Hepatocyte (in vitro differentiated cells): ENCODE results near the gene ST3GAL5.

Source experiments
- EZH2 ChIP-seq: fragments of 200-600 bp; sonication (generic); IDR thresholded peaks from 2 replicates; pipeline ENCODE4 v1.6.1; 2016; ENCODE audit warnings: antibody characterized with exemption, mild to moderate bottlenecking, borderline replicate concordance
- EZH2phosphoT487 ChIP-seq: fragments of 200-600 bp; sonication (generic); IDR thresholded peaks from one replicate; pipeline ENCODE4 v1.6.1; 2018; ENCODE audit warnings: antibody characterized with exemption, mild to moderate bottlenecking, low read depth, moderate library complexity; ENCODE audit not compliant: unreplicated experiment, severe bottlenecking
- TF ChIP-seq, protein P1 (sequence below): fragments of 200-600 bp; sonication (generic); IDR thresholded peaks from 2 replicates; pipeline ENCODE4 v1.5.1; 2016; ENCODE audit warnings: antibody characterized with exemption, mild to moderate bottlenecking; ENCODE audit not compliant: poor library complexity

DNA sequence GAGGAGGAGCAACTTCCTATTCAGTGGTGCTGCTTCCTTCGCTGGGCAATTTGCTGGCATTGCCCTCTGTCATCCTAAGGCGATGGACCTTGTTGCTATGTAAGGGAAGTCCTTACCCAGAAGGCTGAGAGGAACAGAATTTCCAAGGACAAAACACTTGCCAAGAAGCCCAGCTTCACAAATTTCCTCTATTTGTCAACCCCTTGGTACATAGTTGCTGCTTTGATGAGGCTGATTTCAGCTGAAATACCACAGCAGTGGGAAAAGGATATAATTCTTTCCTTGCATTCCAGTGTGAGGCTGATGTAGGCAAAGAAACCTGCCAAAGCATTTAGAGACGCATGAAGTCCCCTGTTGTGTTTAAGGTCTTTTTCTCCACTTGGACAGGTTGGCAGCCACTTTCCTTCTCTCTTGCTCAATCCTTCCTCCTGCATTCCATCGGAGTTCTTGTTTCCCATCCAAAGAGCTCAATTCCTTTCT, 16.4 kb upstream of the ST3GAL5 start:
- TF ChIP-seq, protein P1, sequence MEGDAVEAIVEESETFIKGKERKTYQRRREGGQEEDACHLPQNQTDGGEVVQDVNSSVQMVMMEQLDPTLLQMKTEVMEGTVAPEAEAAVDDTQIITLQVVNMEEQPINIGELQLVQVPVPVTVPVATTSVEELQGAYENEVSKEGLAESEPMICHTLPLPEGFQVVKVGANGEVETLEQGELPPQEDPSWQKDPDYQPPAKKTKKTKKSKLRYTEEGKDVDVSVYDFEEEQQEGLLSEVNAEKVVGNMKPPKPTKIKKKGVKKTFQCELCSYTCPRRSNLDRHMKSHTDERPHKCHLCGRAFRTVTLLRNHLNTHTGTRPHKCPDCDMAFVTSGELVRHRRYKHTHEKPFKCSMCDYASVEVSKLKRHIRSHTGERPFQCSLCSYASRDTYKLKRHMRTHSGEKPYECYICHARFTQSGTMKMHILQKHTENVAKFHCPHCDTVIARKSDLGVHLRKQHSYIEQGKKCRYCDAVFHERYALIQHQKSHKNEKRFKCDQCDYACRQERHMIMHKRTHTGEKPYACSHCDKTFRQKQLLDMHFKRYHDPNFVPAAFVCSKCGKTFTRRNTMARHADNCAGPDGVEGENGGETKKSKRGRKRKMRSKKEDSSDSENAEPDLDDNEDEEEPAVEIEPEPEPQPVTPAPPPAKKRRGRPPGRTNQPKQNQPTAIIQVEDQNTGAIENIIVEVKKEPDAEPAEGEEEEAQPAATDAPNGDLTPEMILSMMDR, result no peak
- TF ChIP-seq EZH2 (no peak), EZH2phosphoT487 (no peak)
